ENCODE data around the gene SEC24D.

Gene SEC24D

DNA sequence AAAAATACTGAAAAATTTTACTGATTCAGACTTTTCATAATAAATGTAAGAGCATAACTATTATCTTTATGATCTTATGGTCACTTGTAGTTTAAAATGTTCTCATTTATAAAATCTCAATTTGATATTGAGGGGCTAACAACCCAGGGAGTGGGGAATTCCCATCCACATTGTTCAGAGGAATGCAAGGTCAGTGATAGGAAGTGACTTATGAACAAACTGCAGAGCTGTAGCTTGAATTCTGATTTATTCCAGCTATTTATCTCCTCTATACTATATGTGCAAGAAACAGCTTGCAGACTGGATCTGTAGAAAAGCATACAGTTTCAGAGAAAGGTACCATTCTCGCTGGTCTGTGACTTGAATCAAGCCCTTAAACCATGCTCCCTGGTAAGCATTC, 61.6 kb downstream of the SEC24D start:
- Histone ChIP-seq H3K27me3 (replicated peaks in 2 of 5; ENCODE audit: control insufficient read depth in 4 of 5, insufficient read depth in 5 of 5, low read length in 4 of 5) (no peaks in the 10 kb centered on the region), H3K36me3 (ENCODE audit: control insufficient read depth in 4 of 4, insufficient read depth in 4 of 4, low read length in 3 of 4) (no peaks in the 10 kb centered on the region), H3K27ac (ENCODE audit: insufficient read depth in 1 of 2, low read depth in 1 of 2, low read length in 2 of 2, poor library complexity in 1 of 2, severe bottlenecking in 2 of 2) (no peak overlapping the region), H3K9me3 (ENCODE audit: control extremely low read depth in 1 of 5, control insufficient read depth in 4 of 5, insufficient read depth in 2 of 5, low read depth in 1 of 5, low read length in 4 of 5) (peaks cover 0 to 3% (median 0%) of the 10 kb centered on the region in 5 experiments), H3K4me1 (ENCODE audit: control extremely low read depth in 1 of 4, control insufficient read depth in 4 of 4, insufficient read depth in 4 of 4, low read length in 3 of 4) (no peaks in the 10 kb centered on the region), H3K4me3 (ENCODE audit: control insufficient read depth in 1 of 7, extremely low read depth in 1 of 7, insufficient read depth in 4 of 7, low read depth in 2 of 7, low read length in 6 of 7) (no peak overlapping the region)
- 85% methylated on average over 1 of the region's 1 CpG for WGBS (ENCODE audit: insufficient coverage)
- CTCF ChIA-PET: interaction anchor here (0.6 to 2.5 kb wide), 10 partner anchors 11 to 196 kb away, joined by 3 to 14 read pairs (median 4); no protein-coding TSS in a partner anchor
- no peak for DNase-seq
- POLR2A ChIA-PET: no interaction called here

DNA sequence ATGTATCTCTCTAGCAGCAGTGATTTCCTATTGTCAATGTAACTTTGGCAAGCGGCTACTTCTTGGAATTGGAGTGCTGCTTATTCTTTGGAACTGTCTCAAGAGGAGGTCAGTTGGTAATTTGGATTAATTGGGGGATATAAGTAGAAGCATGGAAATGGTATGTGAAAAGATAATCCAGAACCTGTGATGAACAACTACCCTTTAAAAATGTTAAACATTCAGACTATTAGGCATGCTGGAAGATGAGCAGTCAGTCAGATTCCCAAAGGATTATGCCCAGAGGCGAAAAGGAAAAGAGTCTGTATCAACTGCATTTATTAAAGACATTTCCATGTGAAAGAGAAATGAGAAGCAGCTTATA, 62.5 kb downstream of the SEC24D start:
- no peak overlapping the region for H3K27ac ChIP-seq (ENCODE audit: insufficient read depth in 1 of 2, low read depth in 1 of 2, low read length in 2 of 2, poor library complexity in 1 of 2, severe bottlenecking in 2 of 2)
- no peaks in the 10 kb centered on the region for H3K36me3 ChIP-seq (ENCODE audit: control insufficient read depth in 4 of 4, insufficient read depth in 4 of 4, low read length in 3 of 4)
- DNase-seq: no peak
- no peaks in the 10 kb centered on the region for H3K4me1 ChIP-seq (ENCODE audit: control extremely low read depth in 1 of 4, control insufficient read depth in 4 of 4, insufficient read depth in 4 of 4, low read length in 3 of 4)
- H3K9me3 ChIP-seq (ENCODE audit: control extremely low read depth in 1 of 5, control insufficient read depth in 4 of 5, insufficient read depth in 2 of 5, low read depth in 1 of 5, low read length in 4 of 5): no peaks in the 10 kb centered on the region
- 100% methylated on average over 1 of the region's 2 CpGs for WGBS (ENCODE audit: insufficient coverage)
- POLR2A ChIA-PET: no interaction called here
- H3K4me3 ChIP-seq (ENCODE audit: control insufficient read depth in 1 of 7, extremely low read depth in 1 of 7, insufficient read depth in 4 of 7, low read depth in 2 of 7, low read length in 6 of 7): no peak overlapping the region
- H3K27me3 ChIP-seq (replicated peaks in 2 of 5; ENCODE audit: control insufficient read depth in 4 of 5, insufficient read depth in 5 of 5, low read length in 4 of 5): no peaks in the 10 kb centered on the region
- CTCF ChIA-PET: interaction anchor here (1.3 to 2.5 kb wide), 6 partner anchors 49 to 197 kb away, joined by 3 to 14 read pairs (median 8); no protein-coding TSS in a partner anchor

DNA sequence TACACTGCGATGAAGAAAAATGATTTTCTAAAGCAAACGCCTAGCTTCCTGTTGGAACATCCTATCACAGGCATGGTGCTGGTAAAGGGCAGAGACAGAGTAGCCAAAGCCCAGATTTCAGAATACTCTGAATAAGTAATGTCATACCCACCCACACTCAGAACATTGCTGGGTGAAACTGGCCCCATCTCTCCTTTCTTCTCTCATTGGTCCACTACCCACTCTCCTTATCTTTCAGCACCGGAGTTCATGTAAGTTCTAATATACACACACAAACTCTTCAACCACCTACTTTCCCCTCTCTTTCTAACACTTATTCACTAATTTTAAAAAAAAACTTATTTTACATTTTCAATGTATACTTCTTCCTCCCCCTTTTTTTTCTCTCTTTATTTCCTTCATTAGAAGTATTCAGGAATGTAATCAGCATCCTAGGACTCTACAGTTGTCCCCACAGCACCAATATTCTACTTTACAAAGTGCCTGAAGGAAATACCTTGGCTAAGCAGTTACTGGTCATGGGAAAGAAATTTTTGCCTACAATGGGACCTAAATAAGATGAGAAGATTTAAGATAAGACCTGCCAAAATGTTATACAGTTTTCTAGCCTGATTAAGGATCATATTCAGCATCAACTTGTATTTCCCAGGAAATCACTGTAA, 63.0 kb downstream of the SEC24D start:
- no peak overlapping the region for H3K4me3 ChIP-seq (ENCODE audit: control insufficient read depth in 1 of 7, extremely low read depth in 1 of 7, insufficient read depth in 4 of 7, low read depth in 2 of 7, low read length in 6 of 7)
- CTCF ChIA-PET: interaction anchor here (1.2 to 2.5 kb wide), 5 partner anchors 12 to 118 kb away, joined by 3 to 25 read pairs (median 7); partner anchors contain the start of gene SYNPO2
- POLR2A ChIA-PET: no interaction called here

DNA sequence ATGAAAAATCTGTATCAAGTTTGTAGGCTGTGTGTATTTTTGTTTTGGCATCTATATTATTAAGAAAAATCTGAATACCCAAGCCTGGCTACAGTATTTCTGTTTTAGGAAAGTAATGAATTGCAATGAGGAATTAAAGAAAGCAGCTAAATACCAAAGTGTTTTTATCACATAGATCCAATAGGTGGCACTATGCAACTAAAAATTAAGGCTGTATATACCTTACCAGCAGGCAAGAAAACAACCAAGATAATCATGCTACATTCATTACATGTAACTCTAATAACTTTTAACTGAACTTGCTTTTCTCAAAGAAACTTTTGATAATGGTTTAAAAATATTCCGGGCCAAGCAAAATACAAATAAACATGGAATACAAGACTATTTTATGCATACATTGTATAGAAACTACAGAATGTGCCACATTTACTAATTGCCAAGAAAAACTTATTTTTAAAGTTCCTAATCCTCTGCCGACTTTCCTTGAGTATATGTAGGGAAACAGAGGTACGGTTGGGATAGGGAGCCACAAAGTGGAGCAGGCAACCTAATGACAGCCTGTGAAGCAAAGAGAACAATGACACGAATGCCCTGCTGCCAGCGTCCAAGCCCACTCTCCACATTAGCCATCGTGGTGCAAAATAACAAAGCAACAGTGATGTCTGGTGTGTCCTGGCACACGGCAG, 63.7 kb downstream of the SEC24D start:
- H3K4me1 ChIP-seq (ENCODE audit: control extremely low read depth in 1 of 4, control insufficient read depth in 4 of 4, insufficient read depth in 4 of 4, low read length in 3 of 4): no peaks in the 10 kb centered on the region
- ChIA-PET CTCF (interaction anchor here (0.7 to 2.2 kb wide), 13 partner anchors 13 to 251 kb away, joined by 3 to 25 read pairs (median 5); partner anchors contain the start of gene SYNPO2), POLR2A (no interaction called here)
- H3K4me3 ChIP-seq (ENCODE audit: control insufficient read depth in 1 of 7, extremely low read depth in 1 of 7, insufficient read depth in 4 of 7, low read depth in 2 of 7, low read length in 6 of 7): no peak overlapping the region
- no peaks in the 10 kb centered on the region for H3K27me3 ChIP-seq (replicated peaks in 2 of 5; ENCODE audit: control insufficient read depth in 4 of 5, insufficient read depth in 5 of 5, low read length in 4 of 5)
- WGBS (ENCODE audit: insufficient coverage): 86% methylated on average over 6 of the region's 7 CpGs
- H3K27ac ChIP-seq (ENCODE audit: insufficient read depth in 1 of 2, low read depth in 1 of 2, low read length in 2 of 2, poor library complexity in 1 of 2, severe bottlenecking in 2 of 2): no peak overlapping the region
- no peaks in the 10 kb centered on the region for H3K9me3 ChIP-seq (ENCODE audit: control extremely low read depth in 1 of 5, control insufficient read depth in 4 of 5, insufficient read depth in 2 of 5, low read depth in 1 of 5, low read length in 4 of 5)
- peaks cover under 1 to 2% (median 1%) of the 10 kb centered on the region in 4 experiments for H3K36me3 ChIP-seq (ENCODE audit: control insufficient read depth in 4 of 4, insufficient read depth in 4 of 4, low read length in 3 of 4)
- peak; percentile 60 to 80 (median 73) for DNase-seq

More for the DNA sequence above, 63.0 kb downstream of the SEC24D start:
- WGBS (ENCODE audit: insufficient coverage): 94% methylated on average over 3 of the region's 3 CpGs
- DNase-seq: no peak
- Histone ChIP-seq H3K27me3 (replicated peaks in 2 of 5; ENCODE audit: control insufficient read depth in 4 of 5, insufficient read depth in 5 of 5, low read length in 4 of 5) (no peaks in the 10 kb centered on the region), H3K9me3 (ENCODE audit: control extremely low read depth in 1 of 5, control insufficient read depth in 4 of 5, insufficient read depth in 2 of 5, low read depth in 1 of 5, low read length in 4 of 5) (no peaks in the 10 kb centered on the region), H3K36me3 (ENCODE audit: control insufficient read depth in 4 of 4, insufficient read depth in 4 of 4, low read length in 3 of 4) (peaks cover 0 to 2% (median 0%) of the 10 kb centered on the region in 4 experiments), H3K27ac (ENCODE audit: insufficient read depth in 1 of 2, low read depth in 1 of 2, low read length in 2 of 2, poor library complexity in 1 of 2, severe bottlenecking in 2 of 2) (no peak overlapping the region), H3K4me1 (ENCODE audit: control extremely low read depth in 1 of 4, control insufficient read depth in 4 of 4, insufficient read depth in 4 of 4, low read length in 3 of 4) (no peaks in the 10 kb centered on the region)

DNA sequence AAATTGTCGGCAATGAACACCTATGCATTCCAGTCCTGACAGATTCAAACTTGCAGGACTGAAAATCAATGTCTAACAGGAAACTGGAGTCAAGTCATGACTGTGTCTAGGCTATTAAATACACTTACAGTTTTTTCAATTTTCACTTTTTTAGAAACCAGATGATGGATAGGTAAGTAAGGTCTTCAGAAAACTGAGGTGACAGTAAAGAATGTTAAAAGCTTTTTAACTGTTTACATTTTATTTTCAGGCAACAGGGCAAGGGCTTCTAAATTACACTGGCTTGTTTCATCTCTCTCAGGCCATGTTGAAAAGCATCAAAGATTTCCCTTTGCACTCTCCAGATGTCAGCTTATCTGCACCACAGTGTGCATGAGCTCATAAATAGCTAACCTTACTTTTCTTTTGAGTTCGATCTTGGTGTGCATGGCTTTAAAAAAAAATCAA, 65.2 kb downstream of the SEC24D start:
- no peak for DNase-seq
- no peaks in the 10 kb centered on the region for H3K4me1 ChIP-seq (ENCODE audit: control extremely low read depth in 1 of 4, control insufficient read depth in 4 of 4, insufficient read depth in 4 of 4, low read length in 3 of 4)
- H3K36me3 ChIP-seq (ENCODE audit: control insufficient read depth in 4 of 4, insufficient read depth in 4 of 4, low read length in 3 of 4): peaks cover 8 to 15% (median 12%) of the 10 kb centered on the region in 4 experiments
- no peaks in the 10 kb centered on the region for H3K9me3 ChIP-seq (ENCODE audit: control extremely low read depth in 1 of 5, control insufficient read depth in 4 of 5, insufficient read depth in 2 of 5, low read depth in 1 of 5, low read length in 4 of 5)
- no peak overlapping the region for H3K27ac ChIP-seq (ENCODE audit: insufficient read depth in 1 of 2, low read depth in 1 of 2, low read length in 2 of 2, poor library complexity in 1 of 2, severe bottlenecking in 2 of 2)
- ChIA-PET CTCF (interaction anchor here (1.2 to 1.9 kb wide), 4 partner anchors 8 to 197 kb away, joined by 3 to 9 read pairs (median 4); no protein-coding TSS in a partner anchor), POLR2A (no interaction called here)
- H3K27me3 ChIP-seq (replicated peaks in 2 of 5; ENCODE audit: control insufficient read depth in 4 of 5, insufficient read depth in 5 of 5, low read length in 4 of 5): no peaks in the 10 kb centered on the region
- WGBS (ENCODE audit: insufficient coverage): 83% methylated on average over 1 of the region's 2 CpGs
- no peak overlapping the region for H3K4me3 ChIP-seq (ENCODE audit: control insufficient read depth in 1 of 7, extremely low read depth in 1 of 7, insufficient read depth in 4 of 7, low read depth in 2 of 7, low read length in 6 of 7)

DNA sequence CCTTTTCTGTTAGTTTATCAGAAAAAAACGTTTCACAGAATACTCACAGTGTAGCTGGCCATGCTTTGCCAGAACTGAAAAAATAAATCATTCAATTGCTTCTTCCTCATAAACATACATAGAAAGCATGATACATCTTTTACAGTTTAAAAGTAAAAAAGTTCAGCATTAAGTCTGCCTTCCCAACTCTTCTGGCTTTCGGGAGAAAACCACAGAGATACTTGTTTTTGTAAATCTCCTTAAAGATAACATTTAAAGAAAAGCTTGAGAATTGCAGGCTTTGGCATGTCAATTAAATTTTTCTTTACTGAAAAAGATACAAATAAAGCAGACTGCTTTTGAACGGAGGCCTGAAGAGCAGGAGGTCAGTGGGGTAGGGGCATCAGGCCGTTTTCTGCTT, 66.8 kb downstream of the SEC24D start:
- no peaks in the 10 kb centered on the region for H3K4me1 ChIP-seq (ENCODE audit: control extremely low read depth in 1 of 4, control insufficient read depth in 4 of 4, insufficient read depth in 4 of 4, low read length in 3 of 4)
- no peak overlapping the region for H3K27ac ChIP-seq (ENCODE audit: insufficient read depth in 1 of 2, low read depth in 1 of 2, low read length in 2 of 2, poor library complexity in 1 of 2, severe bottlenecking in 2 of 2)
- ChIA-PET CTCF (interaction anchor here (1.3 kb wide), 1 partner anchor 102 kb away, joined by 3 read pairs; no protein-coding TSS in a partner anchor), POLR2A (interaction anchor here (0.6 kb wide), 1 partner anchor 1321 kb away, joined by 4 read pairs; no protein-coding TSS in a partner anchor)
- no peak overlapping the region for H3K4me3 ChIP-seq (ENCODE audit: control insufficient read depth in 1 of 7, extremely low read depth in 1 of 7, insufficient read depth in 4 of 7, low read depth in 2 of 7, low read length in 6 of 7)
- 60% methylated on average over 2 of the region's 4 CpGs for WGBS (ENCODE audit: insufficient coverage)
- no peaks in the 10 kb centered on the region for H3K27me3 ChIP-seq (replicated peaks in 2 of 5; ENCODE audit: control insufficient read depth in 4 of 5, insufficient read depth in 5 of 5, low read length in 4 of 5)
- no peaks in the 10 kb centered on the region for H3K9me3 ChIP-seq (ENCODE audit: control extremely low read depth in 1 of 5, control insufficient read depth in 4 of 5, insufficient read depth in 2 of 5, low read depth in 1 of 5, low read length in 4 of 5)
- H3K36me3 ChIP-seq (ENCODE audit: control insufficient read depth in 4 of 4, insufficient read depth in 4 of 4, low read length in 3 of 4): peaks cover 10 to 20% (median 16%) of the 10 kb centered on the region in 4 experiments
- DNase-seq: no peak

DNA sequence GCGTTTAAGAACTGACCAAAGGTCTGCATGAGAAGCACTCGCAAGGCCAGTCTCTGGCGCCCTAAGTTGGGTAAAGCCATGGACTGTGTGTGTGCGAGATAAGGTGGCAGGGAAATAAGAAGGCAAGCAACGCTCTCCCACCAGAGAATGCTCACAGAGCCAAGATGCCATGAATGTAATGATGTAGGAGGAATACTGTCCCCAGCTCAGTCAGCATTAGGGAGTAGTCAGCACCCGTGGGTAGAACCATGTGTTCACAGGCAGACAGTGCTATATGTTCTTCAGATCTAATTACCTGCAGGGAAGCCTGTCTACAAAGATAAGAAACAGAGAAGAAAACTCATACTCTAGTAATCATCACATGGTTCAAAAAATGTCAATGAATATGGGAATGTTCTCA, 68.8 kb downstream of the SEC24D start:
- Histone ChIP-seq H3K27ac (ENCODE audit: insufficient read depth in 1 of 2, low read depth in 1 of 2, low read length in 2 of 2, poor library complexity in 1 of 2, severe bottlenecking in 2 of 2) (no peak overlapping the region), H3K27me3 (replicated peaks in 2 of 5; ENCODE audit: control insufficient read depth in 4 of 5, insufficient read depth in 5 of 5, low read length in 4 of 5) (no peaks in the 10 kb centered on the region), H3K4me1 (ENCODE audit: control extremely low read depth in 1 of 4, control insufficient read depth in 4 of 4, insufficient read depth in 4 of 4, low read length in 3 of 4) (no peaks in the 10 kb centered on the region), H3K9me3 (ENCODE audit: control extremely low read depth in 1 of 5, control insufficient read depth in 4 of 5, insufficient read depth in 2 of 5, low read depth in 1 of 5, low read length in 4 of 5) (no peaks in the 10 kb centered on the region), H3K4me3 (ENCODE audit: control insufficient read depth in 1 of 7, extremely low read depth in 1 of 7, insufficient read depth in 4 of 7, low read depth in 2 of 7, low read length in 6 of 7) (no peak overlapping the region), H3K36me3 (ENCODE audit: control insufficient read depth in 4 of 4, insufficient read depth in 4 of 4, low read length in 3 of 4) (peaks cover 10 to 24% (median 17%) of the 10 kb centered on the region in 4 experiments)
- ChIA-PET POLR2A (no interaction called here), CTCF (interaction anchor here (1.0 to 1.2 kb wide), 2 partner anchors 8 to 21 kb away, joined by 4 read pairs; no protein-coding TSS in a partner anchor)
- 94% methylated on average over 6 of the region's 6 CpGs for WGBS (ENCODE audit: insufficient coverage)
- no peak for DNase-seq
